Neural progenitor cell (in vitro differentiated cells): ENCODE measurements around the gene DNM2.

ENCODE experiments used
- CTCF ChIP-seq: fragments of 200-600 bp; sonication (generic); IDR thresholded peaks from 2 replicates; pipeline ENCODE4 v1.5.1; 2017; ENCODE audit warnings: antibody characterized with exemption, mild to moderate bottlenecking
- EZH2phosphoT487 ChIP-seq: fragments of 200-600 bp; sonication (generic); IDR thresholded peaks from 2 replicates; pipeline ENCODE4 v1.6.1; 2017; ENCODE audit warnings: antibody characterized with exemption

DNA sequence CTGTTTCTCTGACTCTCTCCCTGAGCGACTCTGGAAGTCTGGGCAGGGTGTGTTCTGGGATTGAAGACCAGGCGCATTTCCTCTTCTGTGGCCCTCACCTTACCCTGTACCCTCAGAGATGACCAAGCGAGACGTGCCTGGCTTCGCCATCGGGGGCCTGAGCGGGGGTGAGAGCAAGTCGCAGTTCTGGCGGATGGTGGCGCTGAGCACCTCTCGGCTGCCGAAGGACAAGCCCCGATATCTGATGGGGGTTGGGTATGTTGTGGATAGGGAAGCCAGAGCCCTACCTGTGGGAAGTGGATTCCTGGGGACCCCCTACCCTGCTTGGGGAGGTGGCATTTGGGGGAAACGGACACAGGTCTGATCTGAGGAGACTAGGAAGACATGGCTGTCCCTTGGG, 5.8 kb upstream of the DNM2 start:
- TF ChIP-seq CTCF (no peak), EZH2phosphoT487 (no peak)
